Myocyte (in vitro differentiated cells): ENCODE results near the gene PRKCI. TPM values are rescaled to one million over a fixed set of nuclear protein-coding genes. Genes with fewer than 3 reads are reported as not detected.
A peak's percentile ranks its signal among the peaks of the same experiment; 100 is the strongest.
"Not testable (repeated sequence)": the region's sequence is repeated elsewhere in the genome, so short reads cannot be mapped to it uniquely, and the experiment has no call there.

Source experiments
- DNase-seq: peaks from one replicate; pipeline ENCODE4 v3.0.0-alpha.2; 2012; ENCODE audit warnings: low read depth
- polyA plus RNA-seq: library from polyadenylated mRNA; unstranded; fragments of >200 nt; gene quantifications from one replicate; pipeline ENCODE4 v1.2.1, GENCODE V29; 2012; ENCODE audit warnings: missing spikeins
- total RNA-seq: library from RNA; depleted of rRNA; stranded (reverse); fragments of >200 nt; gene quantifications from 2 replicates; pipeline ENCODE4 v1.2.3, GENCODE V29; 2014

Gene PRKCI
- 27.7 and 28.1 TPM in 2 replicates for total RNA-seq
- polyA plus RNA-seq = 16.5 TPM

DNA sequence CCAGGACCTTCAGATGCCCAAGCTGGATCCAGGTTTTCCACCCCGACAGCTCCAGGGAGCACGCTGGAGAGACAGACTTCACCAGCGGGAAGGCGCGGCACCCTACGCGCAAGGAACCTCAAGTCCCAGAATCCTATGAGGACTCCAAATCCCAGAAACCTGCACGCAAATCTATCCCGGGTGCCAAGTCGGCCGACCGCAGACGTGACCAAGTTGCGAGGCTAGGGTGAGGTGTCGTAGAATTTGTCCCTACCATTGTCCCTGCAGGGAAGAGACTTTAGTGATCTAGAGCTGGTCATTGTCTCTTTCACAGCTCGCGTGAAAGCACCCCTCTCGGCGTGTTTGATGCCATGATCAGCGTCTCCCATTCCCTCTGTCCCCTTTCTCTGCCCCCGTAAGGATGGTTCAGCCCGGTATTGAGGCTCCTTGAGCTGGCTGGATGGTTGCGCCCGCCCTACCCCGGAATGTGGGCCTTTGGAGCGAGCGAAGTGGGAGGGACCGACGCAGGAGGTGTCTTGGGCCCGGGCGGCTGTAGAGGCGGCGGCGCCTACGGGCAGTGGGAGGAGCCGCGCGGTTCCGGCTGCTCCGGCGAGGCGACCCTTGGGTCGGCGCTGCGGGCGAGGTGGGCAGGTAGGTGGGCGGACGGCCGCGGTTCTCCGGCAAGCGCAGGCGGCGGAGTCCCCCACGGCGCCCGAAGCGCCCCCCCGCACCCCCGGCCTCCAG lies at the start of gene PRKCI:
TSS of gene PRKCI (plus strand) at position 501 of the 723 bp plus-strand sequence. CDS start 246 bp downstream, outside the sequence.
- peak; percentile 99 for DNase-seq

DNA sequence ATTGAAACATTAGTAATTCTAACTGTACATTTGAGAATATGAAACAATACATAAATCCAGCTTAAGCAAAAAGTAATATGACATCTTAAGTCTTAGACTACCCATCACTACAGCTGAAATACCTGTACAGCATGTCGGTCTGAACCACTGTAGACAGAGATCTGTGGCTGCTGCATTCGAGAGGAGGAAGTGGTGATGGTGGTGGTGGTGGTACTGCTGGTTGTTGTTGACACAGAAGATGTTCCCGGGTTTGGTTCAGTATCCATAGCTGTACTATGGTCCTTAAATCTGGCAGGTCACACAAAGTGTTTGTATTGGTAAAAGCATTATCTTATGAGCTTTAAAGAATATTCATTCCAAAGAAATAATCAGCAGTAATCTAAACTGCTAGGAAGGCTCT lies 43.6 kb upstream of the PRKCI start:
- no peak for DNase-seq

DNA sequence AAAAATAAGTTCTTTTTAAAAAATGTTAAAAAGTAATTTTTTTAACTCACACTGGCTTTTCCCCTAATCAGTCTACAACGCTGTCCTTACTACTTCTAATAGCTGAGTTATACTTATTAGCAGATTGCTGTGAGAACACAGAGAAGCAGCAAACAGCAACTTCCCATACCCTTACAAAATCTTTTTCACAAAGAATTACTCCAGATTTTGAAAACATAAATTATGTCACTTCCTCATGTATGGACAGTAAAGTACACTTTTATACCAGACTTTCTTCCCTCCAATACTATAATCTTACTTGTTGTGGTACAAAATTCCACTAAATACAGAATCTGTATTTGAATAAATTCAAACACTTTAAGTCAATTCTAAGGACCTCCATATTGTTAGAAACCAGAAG lies 42.8 kb upstream of the PRKCI start:
- no peak for DNase-seq

GRCh38 chr3:170180079-170180907 lies 41.9 kb upstream of the PRKCI start:
- peak; percentile 31 for DNase-seq

- peak; percentile 94 for DNase-seq
These were observed 41.0 kb upstream of the PRKCI start, which contains the start of gene PHC3 for GRCh38 chr3:170180908-170181885. TSS of gene PHC3 (minus strand) at chr3:170181733. CDS start at chr3:170181715, 18 bp downstream.

GRCh38 chr3:170189398-170190256 lies 32.6 kb upstream of the PRKCI start:
- no peak for DNase-seq

- DNase-seq = not testable (repeated sequence)
These were observed 26.5 kb upstream of the PRKCI start for GRCh38 chr3:170195759-170196158.

DNA sequence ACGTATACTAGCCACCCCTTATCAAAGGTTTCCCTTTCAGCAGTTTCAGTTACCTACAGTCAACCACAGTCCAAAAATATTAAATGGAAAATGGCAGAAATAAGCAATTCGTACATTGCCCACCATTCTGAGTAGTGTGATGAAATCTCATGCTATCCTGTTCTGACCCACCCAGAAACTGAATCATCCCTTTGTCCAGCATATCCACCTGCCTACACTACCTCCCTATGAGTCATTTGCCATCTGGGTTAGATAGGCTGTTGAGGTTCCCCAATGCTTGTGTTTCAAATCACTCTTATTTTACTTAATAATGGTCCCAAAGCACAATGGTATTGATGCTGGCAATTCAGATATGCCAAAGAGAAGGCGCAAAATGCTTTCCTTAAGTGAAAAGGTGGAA lies 25.4 kb upstream of the PRKCI start:
- DNase-seq = no peak

GRCh38 chr3:170200987-170201386 lies 21.2 kb upstream of the PRKCI start:
- no peak for DNase-seq

DNA sequence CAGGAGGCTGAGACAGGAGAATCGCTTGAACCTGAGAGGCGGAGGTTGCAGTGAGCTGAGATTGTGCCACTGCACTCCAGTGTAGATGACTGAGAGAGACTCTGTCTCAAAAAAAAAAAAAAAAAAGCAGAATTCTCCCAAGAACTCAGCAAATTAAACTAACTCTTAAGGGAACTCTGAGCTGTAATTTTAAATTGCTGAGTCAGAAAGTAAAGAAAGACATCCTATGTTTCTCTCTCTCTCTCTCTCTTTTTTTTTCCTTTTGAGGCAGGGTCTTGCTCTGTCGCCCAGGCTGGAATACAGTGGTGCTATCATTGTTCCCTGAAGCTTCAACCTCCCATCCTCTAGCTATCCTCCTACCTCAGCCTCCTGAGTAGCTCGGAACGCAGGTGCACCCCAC lies 20.7 kb upstream of the PRKCI start:
- DNase-seq = no peak

DNA sequence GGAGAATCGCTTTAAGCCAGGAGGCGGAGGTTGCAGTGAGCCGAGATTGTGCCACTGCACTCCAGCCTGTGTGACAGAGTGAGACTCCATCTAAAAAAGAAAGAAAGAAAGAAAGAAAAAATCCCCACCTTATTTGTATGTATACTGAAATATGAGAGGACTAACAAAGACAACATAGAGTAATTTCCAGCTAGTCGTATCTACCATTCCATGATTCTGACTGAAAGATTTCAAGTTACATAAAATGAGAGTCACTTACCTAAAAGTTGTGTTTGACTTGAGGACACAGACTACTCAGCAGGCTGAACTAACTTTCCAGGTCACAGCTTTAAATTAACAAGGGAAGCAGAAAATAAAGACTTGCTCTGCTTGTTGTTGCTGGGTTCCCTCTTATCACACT lies 18.8 kb upstream of the PRKCI start:
- no peak for DNase-seq

DNA sequence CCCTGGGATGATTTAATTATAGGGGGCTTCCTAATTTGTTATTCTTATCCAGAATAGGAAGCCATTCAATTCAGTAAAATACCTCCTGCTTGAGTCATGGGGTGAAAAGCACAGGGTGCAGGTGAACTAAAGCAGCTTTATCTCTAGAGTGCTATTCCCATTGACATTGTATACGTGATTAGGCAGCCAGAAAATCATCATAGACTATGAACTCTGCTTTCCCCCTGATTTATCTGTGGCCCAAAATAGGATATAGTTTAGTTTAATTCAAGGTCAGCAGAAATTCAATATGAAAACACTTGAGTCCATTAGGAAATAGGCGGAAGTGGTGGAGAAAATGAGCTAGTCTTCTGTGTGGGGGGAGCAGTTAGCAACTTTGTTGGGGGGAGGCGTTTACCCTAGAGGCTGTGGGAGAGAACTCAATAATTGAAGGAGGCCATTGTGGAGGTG lies 18.2 kb upstream of the PRKCI start:
- no peak for DNase-seq

- no peak for DNase-seq
These were observed 17.7 kb upstream of the PRKCI start for GRCh38 chr3:170204509-170204908.

DNA sequence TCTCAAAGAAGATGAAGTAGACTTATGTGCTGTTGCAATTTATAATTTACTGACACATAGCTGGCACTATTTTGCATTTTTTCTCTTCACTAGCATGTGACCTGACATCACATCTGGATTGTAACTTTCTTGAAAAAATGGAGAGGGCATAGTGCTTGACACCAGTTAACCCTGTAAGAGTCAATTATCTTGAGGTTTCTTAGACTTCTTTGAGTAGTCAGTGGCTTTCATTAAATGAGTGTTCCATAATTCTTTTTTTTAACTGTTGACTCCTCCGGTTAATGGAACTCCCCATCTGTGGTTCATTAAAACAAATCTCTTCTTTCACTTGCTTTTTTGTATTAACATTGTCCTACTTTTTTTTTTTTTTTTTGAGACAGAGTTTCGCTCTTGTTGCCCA lies 16.9 kb upstream of the PRKCI start:
- peak; percentile 2 for DNase-seq

GRCh38 chr3:170206164-170206762 lies 16.0 kb upstream of the PRKCI start:
- not testable (repeated sequence) for DNase-seq

DNA sequence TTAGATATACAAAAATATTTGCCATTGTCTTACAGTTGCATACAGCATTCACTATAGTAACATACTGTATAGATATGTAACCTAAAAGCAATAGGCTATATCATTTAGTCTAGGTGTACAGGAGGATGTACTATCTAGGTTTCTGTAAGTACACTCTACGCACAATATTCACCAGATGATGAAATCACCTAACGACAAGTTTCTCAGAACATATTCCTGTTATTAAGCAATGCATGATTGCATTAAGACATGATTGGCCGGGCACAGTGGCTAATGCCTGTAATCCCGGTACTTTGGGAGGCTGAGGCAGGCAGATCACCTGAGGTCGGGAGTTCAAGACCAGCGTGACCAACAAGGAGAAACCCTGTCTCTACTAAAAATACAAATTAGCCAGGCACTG lies 14.5 kb upstream of the PRKCI start:
- no peak for DNase-seq

- no peak for DNase-seq
These were observed 10.6 kb upstream of the PRKCI start for GRCh38 chr3:170211668-170212067.

- no peak for DNase-seq
These were observed 2.4 kb upstream of the PRKCI start for GRCh38 chr3:170219850-170220249.

- DNase-seq = no peak
These were observed 1.4 kb upstream of the PRKCI start for GRCh38 chr3:170220871-170221270.
